Breast epithelium (tissue), 3 donors: Measurements from ENCODE around the gene HIGD2A.

Experiments used
- CTCF ChIP-seq, 3 donors: fragments of 450-650 bp; IDR thresholded peaks; one replicate each; pipeline ENCODE4 v1.5.1; 2016 to 2017; ENCODE audit warnings: antibody characterized with exemption in 3 of 3, mild to moderate bottlenecking in 3 of 3, moderate library complexity in 3 of 3
- POLR2A ChIP-seq: fragments of 450-650 bp; IDR thresholded peaks from one replicate; pipeline ENCODE4 v1.6.1; 2016; ENCODE audit warnings: antibody characterized with exemption, mild to moderate bottlenecking, moderate library complexity
- POLR2AphosphoS5 ChIP-seq, 3 donors: sonication (generic); formaldehyde crosslinking; IDR thresholded peaks; one replicate each; pipeline ENCODE4 v1.6.1; 2017; ENCODE audit warnings: antibody characterized with exemption in 3 of 3

- TF ChIP-seq POLR2A: no peak
- TF ChIP-seq CTCF (IDR thresholded peaks at IDR 0.05): no peak
- TF ChIP-seq POLR2AphosphoS5 (IDR thresholded peaks at IDR 0.05): no peak
These were observed 528 bp upstream of the HIGD2A start for GRCh38 chr5:176388003-176388443.
